ENCODE data around the gene CTSD. TPM values are rescaled to one million over a fixed set of nuclear protein-coding genes. Genes with fewer than 3 reads are reported as not detected.

CTSD gene
- total RNA-seq, 4 donors from 2014 or later, result 573 to 913 (median 707) TPM

- no peak for TF ChIP-seq POLR2A (IDR thresholded peaks at IDR 0.05)
- TF ChIP-seq CTCF (IDR thresholded peaks at IDR 0.05), result no peak
- H3K4me3 ChIP-seq (ENCODE audit: low read depth, poor library complexity, severe bottlenecking), result no peak overlapping the region
- intact Hi-C loops (cut with DNase I; ENCODE audit: low total_unique reads), result no loop called here
- WGBS, 2 donors, result 73 to 78% methylated on average over 16 of the region's 16 CpGs
- peak in 1 of 2 donors; percentile 69 for DNase-seq (ENCODE audit: low spot score in 2 of 2)
Observed at GRCh38 chr11:1735271-1735670, 28.5 kb downstream of the CTSD start.

GRCh38 chr11:1734641-1735081 is 29.1 kb downstream of the CTSD start:
- intact Hi-C loops (cut with DNase I; ENCODE audit: low total_unique reads), result no loop called here
- H3K4me3 ChIP-seq (ENCODE audit: low read depth, poor library complexity, severe bottlenecking), result no peak overlapping the region
- peak in 1 of 2 donors; percentile 75 for DNase-seq (ENCODE audit: low spot score in 2 of 2)
- WGBS, 2 donors, result 54 to 66% methylated on average over 10 of the region's 10 CpGs
- no peak for TF ChIP-seq POLR2A (IDR thresholded peaks at IDR 0.05)
- no peak for TF ChIP-seq CTCF (IDR thresholded peaks at IDR 0.05)

DNA sequence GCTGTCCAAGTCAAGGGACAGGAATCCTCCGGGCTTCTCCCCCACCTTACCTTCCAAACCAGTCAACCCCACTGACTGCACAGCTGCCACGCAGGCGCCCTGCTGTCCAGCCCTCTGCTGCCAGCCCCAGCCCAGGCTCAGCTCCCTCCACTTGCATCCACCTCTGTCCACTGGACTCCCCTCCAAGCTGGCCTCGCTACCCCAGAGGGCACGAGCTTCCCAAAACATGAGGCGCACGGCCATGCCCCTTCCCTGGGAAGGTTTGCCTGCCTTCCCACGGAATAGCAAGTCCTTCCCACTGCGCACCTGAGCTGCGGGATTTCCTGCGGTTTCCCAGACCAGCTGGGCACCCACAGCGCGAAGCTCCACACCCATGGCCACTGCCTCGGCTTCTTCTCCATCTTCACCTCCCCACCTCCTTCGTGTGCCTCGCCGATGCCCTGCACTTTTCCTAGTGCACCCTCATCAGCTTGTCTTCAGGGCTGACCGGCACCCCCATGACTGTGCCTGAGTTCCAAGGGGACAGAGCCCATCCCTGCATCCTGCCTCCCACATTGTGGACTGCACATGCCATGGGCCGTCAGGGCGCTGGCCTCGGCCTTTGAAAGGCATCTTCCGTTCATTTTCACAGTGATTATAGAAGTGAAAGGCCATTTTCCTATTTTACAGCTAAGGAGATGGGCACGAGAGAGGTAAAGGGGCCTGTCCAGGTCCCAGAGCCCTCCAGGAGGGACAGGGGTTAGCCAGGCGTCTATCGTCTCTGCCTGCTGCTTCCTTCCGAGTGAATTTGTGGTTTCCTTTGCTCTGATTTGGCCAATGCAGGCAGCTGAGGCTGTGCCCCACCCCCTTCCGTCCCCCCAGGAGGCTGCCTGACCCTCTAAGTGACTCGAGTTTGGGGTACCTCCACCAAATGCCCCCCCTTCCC is 29.7 kb downstream of the CTSD start:
- no peak for TF ChIP-seq CTCF (IDR thresholded peaks at IDR 0.05)
- no peak for TF ChIP-seq POLR2A (IDR thresholded peaks at IDR 0.05)
- DNase-seq (ENCODE audit: low spot score in 2 of 2), result peak in 1 of 2 donors; percentile 83
- H3K4me3 ChIP-seq (ENCODE audit: low read depth, poor library complexity, severe bottlenecking), result no peak overlapping the region
- 69 to 75% methylated on average over 28 of the region's 28 CpGs for WGBS, 2 donors
- intact Hi-C loops (cut with DNase I; ENCODE audit: low total_unique reads), result no loop called here

- TF ChIP-seq CTCF (IDR thresholded peaks at IDR 0.05) (no peak), POLR2A (IDR thresholded peaks at IDR 0.05) (no peak)
- DNase-seq (ENCODE audit: low spot score in 2 of 2), result peak in 1 of 2 donors; percentile 77
- WGBS, 2 donors, result 61 to 64% methylated on average over 14 of the region's 14 CpGs
- intact Hi-C loops (cut with DNase I; ENCODE audit: low total_unique reads), result no loop called here
- no peak overlapping the region for H3K4me3 ChIP-seq (ENCODE audit: low read depth, poor library complexity, severe bottlenecking)
Observed at GRCh38 chr11:1733009-1733715, 30.6 kb downstream of the CTSD start.

DNA sequence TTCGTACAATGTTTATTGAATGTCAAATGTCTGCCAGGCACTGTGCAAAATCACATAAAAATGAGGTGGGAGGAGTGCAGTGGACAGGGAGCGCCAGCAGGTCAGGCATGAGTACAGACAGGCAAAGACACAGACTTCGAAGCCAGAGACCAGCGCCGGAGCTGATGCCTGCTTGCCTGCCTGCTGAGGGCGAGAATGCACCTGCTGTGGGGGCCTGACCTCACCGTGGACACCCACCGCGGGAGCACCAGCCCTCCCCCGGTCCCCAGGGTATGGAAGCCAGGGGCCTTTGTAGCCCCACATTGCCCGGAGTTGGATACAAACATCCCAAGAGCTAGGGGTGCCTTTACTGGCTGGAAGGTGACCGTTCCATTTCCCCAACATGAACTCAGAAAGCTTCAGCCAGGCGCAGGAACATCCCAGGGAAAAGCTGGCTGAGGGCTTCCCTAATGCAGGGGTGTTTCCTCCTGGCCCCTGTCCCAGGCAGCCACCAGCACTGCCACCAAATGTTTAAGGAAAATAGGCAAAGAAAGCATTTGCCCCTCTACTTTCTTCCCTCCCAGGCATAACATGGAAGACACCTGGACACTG is 31.2 kb downstream of the CTSD start:
- TF ChIP-seq CTCF (IDR thresholded peaks at IDR 0.05) (no peak), POLR2A (IDR thresholded peaks at IDR 0.05) (no peak)
- peak in 1 of 2 donors; percentile 75 for DNase-seq (ENCODE audit: low spot score in 2 of 2)
- intact Hi-C loops (cut with DNase I; ENCODE audit: low total_unique reads), result no loop called here
- no peak overlapping the region for H3K4me3 ChIP-seq (ENCODE audit: low read depth, poor library complexity, severe bottlenecking)
- WGBS, 2 donors, result 46 to 48% methylated on average over 13 of the region's 13 CpGs
